WTC11 (cell line): ENCODE measurements around the gene R3HDM4. TPM values are rescaled to one million over a fixed set of nuclear protein-coding genes. Genes with fewer than 3 reads are reported as not detected.

ENCODE experiments used
- ATAC-seq: fragments of 200-7000 bp; cut with Tn5 transposase; 2 replicates; pipeline ENCODE4 v1.10.0; 2021; ENCODE audit warnings: mild to moderate bottlenecking, moderate library complexity
- CTCF ChIA-PET: fragments of 300-600 bp; sonication (Branson Sonifier 250); formaldehyde crosslinking; loops from one replicate; lab custom pipeline; 2021; ENCODE audit warnings: antibody characterized with exemption; lab: Charles Lee
- POLR2A ChIA-PET: fragments of 350-600 bp; sonication (Branson Sonifier 250); formaldehyde crosslinking; loops from one replicate; lab custom pipeline; 2021; ENCODE audit warnings: antibody characterized with exemption; lab: Charles Lee
- DNase-seq: peaks from one replicate; pipeline ENCODE4 v3.0.0; 2021; ENCODE audit warnings: low spot score
- H3K27ac Mint-ChIP-seq: 2 replicates; pipeline ENCODE4 v1.8.0; 2021; ENCODE audit warnings: mixed read lengths
- H3K27me3 Mint-ChIP-seq: 2 replicates; pipeline ENCODE4 v1.8.0; 2021; ENCODE audit warnings: low read depth, mild to moderate bottlenecking, moderate library complexity, mixed read lengths
- H3K36me3 Mint-ChIP-seq: 2 replicates; pipeline ENCODE4 v1.8.0; 2021; ENCODE audit warnings: mixed read lengths
- H3K4me1 Mint-ChIP-seq: 2 replicates; pipeline ENCODE4 v1.8.0; 2022; ENCODE audit warnings: mixed read lengths
- H3K4me3 Mint-ChIP-seq: 2 replicates; pipeline ENCODE4 v1.8.0; 2021; ENCODE audit warnings: mild to moderate bottlenecking, moderate library complexity, mixed read lengths
- H3K9me3 Mint-ChIP-seq: 2 replicates; pipeline ENCODE4 v1.8.0; 2021; ENCODE audit warnings: mixed read lengths
- CREB1 ChIP-seq: sonication (generic); formaldehyde crosslinking; IDR thresholded peaks from 2 replicates; pipeline ENCODE4 v1.8.0; 2023; ENCODE audit warnings: mild to moderate bottlenecking, missing genetic modification reagents
- ETV6 ChIP-seq: sonication (generic); formaldehyde crosslinking; IDR thresholded peaks from 2 replicates; pipeline ENCODE4 v1.8.1; 2022; ENCODE audit warnings: mild to moderate bottlenecking, missing genetic modification reagents
- FOXP1 ChIP-seq: sonication (generic); formaldehyde crosslinking; IDR thresholded peaks from 2 replicates; pipeline ENCODE4 v1.8.0; 2022; ENCODE audit warnings: missing genetic modification reagents, mild to moderate bottlenecking, moderate library complexity, borderline replicate concordance
- HMGA2 ChIP-seq: fragments of 250-450 bp; sonication (Bioruptor Pico); IDR thresholded peaks from 2 replicates; pipeline ENCODE4 v1.4.0; 2021; ENCODE audit warnings: mild to moderate bottlenecking, moderate library complexity
- IRF2 ChIP-seq: sonication (generic); formaldehyde crosslinking; IDR thresholded peaks from 2 replicates; pipeline ENCODE4 v1.8.0; 2022; ENCODE audit warnings: low read depth, missing genetic modification reagents, borderline replicate concordance
- NFE2L1 ChIP-seq: sonication (generic); formaldehyde crosslinking; IDR thresholded peaks from 2 replicates; pipeline ENCODE4 v1.8.1; 2023; ENCODE audit warnings: missing genetic modification reagents
- NR2C2 ChIP-seq: sonication (generic); formaldehyde crosslinking; IDR thresholded peaks from 2 replicates; pipeline ENCODE4 v1.8.0; 2022; ENCODE audit warnings: mild to moderate bottlenecking, missing genetic modification reagents
- RELA ChIP-seq: sonication (generic); formaldehyde crosslinking; IDR thresholded peaks from 2 replicates; pipeline ENCODE4 v1.8.1; 2022; ENCODE audit warnings: missing genetic modification reagents, mild to moderate bottlenecking, borderline replicate concordance
- SMAD4 ChIP-seq: sonication (generic); formaldehyde crosslinking; IDR thresholded peaks from 2 replicates; pipeline ENCODE4 v1.8.0; 2022; ENCODE audit warnings: mild to moderate bottlenecking, missing genetic modification reagents
- TP53 ChIP-seq: sonication (generic); formaldehyde crosslinking; IDR thresholded peaks from 2 replicates; pipeline ENCODE4 v1.8.1; 2023; ENCODE audit warnings: mild to moderate bottlenecking, missing genetic modification reagents
- ZNF232 ChIP-seq: sonication (generic); formaldehyde crosslinking; IDR thresholded peaks from 2 replicates; pipeline ENCODE4 v1.8.0; 2022; ENCODE audit warnings: mild to moderate bottlenecking, missing genetic modification reagents
- ZNF396 ChIP-seq: fragments of 250-450 bp; sonication (Bioruptor Pico); IDR thresholded peaks from 2 replicates; pipeline ENCODE4 v1.8.0; 2021; ENCODE audit warnings: mild to moderate bottlenecking, moderate library complexity, borderline replicate concordance
- ZNF416 ChIP-seq: fragments of 250-450 bp; sonication (Bioruptor Pico); IDR thresholded peaks from 2 replicates; pipeline ENCODE4 v1.9.0; 2021; ENCODE audit warnings: mild to moderate bottlenecking, inconsistent platforms
- total RNA-seq: library from RNA; stranded (reverse); gene quantifications from 3 replicates; pipeline ENCODE4 v1.2.3, GENCODE V29; 2021
- TF ChIP-seq, protein P1 (sequence below): sonication (generic); formaldehyde crosslinking; IDR thresholded peaks from 2 replicates; pipeline ENCODE4 v1.8.0; 2023; ENCODE audit warnings: missing genetic modification reagents, mild to moderate bottlenecking, borderline replicate concordance
- TF ChIP-seq, protein P2 (sequence below): sonication (generic); formaldehyde crosslinking; conservative IDR thresholded peaks from 2 replicates; pipeline ENCODE4 v1.8.1; 2023; ENCODE audit warnings: mild to moderate bottlenecking, low read depth, missing genetic modification reagents, moderate library complexity
- TF ChIP-seq, protein P3 (sequence below): fragments of 250-450 bp; sonication (Bioruptor Pico); IDR thresholded peaks from 2 replicates; pipeline ENCODE4 v1.9.0; 2021; ENCODE audit warnings: moderate library complexity, mild to moderate bottlenecking, inconsistent platforms, borderline replicate concordance
- TF ChIP-seq, protein P4 (sequence below): fragments of 200-600 bp; IDR thresholded peaks from 2 replicates; pipeline ENCODE4 v1.8.0; 2022; ENCODE audit warnings: antibody characterized with exemption
- TF ChIP-seq, protein P5 (sequence below): fragments of 250-450 bp; sonication (Bioruptor Pico); conservative IDR thresholded peaks from 2 replicates; pipeline ENCODE4 v1.9.0; 2021; ENCODE audit warnings: mild to moderate bottlenecking
- TF ChIP-seq, protein P6 (sequence below): sonication (generic); formaldehyde crosslinking; IDR thresholded peaks from 2 replicates; pipeline ENCODE4 v1.8.1; 2023; ENCODE audit warnings: mild to moderate bottlenecking, missing genetic modification reagents
- TF ChIP-seq, protein P7 (sequence below): sonication (generic); formaldehyde crosslinking; IDR thresholded peaks from 2 replicates; pipeline ENCODE4 v1.8.1; 2023; ENCODE audit warnings: mild to moderate bottlenecking, moderate library complexity, missing genetic modification reagents

R3HDM4 gene
- total RNA-seq, 1 experiment from 2014 or later: 99.5 TPM

DNA sequence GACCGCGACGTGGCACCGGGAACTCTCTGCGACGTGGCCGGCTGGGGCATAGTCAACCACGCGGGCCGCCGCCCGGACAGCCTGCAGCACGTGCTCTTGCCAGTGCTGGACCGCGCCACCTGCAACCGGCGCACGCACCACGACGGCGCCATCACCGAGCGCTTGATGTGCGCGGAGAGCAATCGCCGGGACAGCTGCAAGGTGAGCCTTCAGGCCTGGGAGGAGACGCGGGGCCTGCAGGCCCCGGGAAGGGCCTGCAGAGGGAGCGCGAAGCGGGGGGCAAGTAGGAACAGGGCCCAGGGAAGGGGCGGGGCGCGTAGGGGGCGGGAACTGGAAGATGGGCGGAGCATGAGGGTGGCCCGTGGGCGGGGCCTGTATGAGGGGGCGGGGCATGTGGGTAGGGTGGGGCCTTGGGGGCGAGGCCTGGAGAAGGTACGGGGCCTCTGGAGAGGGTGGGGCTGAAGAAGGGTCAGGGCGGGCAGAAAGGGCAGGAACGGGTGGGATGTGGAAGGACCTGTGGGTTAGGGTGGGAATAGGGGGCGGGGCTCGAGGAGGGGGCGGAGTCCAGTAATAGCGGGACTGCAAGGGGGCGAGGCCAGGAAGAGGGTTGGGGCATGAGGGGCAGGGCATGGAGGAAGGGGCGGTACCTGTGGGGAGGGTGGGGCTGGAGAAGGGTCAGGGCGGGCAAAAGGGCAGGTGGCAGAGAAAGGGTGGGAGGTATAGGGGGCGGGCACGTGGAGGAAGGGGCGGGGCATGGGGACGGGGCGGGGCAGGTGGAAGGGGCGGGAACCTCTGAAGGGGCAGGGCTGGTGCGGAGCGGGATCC is 51.1 kb downstream of the R3HDM4 start:
- H3K36me3 Mint-ChIP-seq: no peaks in the 10 kb centered on the region
- H3K27me3 Mint-ChIP-seq: peaks cover 35% of the 10 kb centered on the region
- ATAC-seq (peak; percentile 78), DNase-seq (peak; percentile 96)
- H3K4me1 Mint-ChIP-seq: no peaks in the 10 kb centered on the region; the same call in 1 of the 2 replicates
- POLR2A ChIA-PET: interaction anchor here (0.7 kb wide), 1 partner anchor 128 kb away, joined by 5 read pairs; no protein-coding TSS in a partner anchor
- CTCF ChIA-PET: interaction anchor here (0.6 to 2.1 kb wide), 13 partner anchors 10 to 277 kb away, joined by 3 to 10 read pairs (median 3); no protein-coding TSS in a partner anchor
- H3K9me3 Mint-ChIP-seq: no peaks in the 10 kb centered on the region
- H3K27ac Mint-ChIP-seq: no peak overlapping the region
- H3K4me3 Mint-ChIP-seq: peak overlapping the region; percentile 61
- TF ChIP-seq HMGA2 (CRISPR knock-in tag) (no peak), ZNF396 (CRISPR knock-in tag) (no peak), ZNF416 (CRISPR knock-in tag) (peak; percentile 46; the same call in 1 of the 2 replicates), TP53 (CRISPR knock-in tag) (peak; percentile 89), FOXP1 (CRISPR knock-in tag) (peak; percentile 96), ETV6 (CRISPR knock-in tag) (peak; percentile 88), ZNF232 (CRISPR knock-in tag) (peak; percentile 49; the same call in 1 of the 2 replicates), NFE2L1 (CRISPR knock-in tag) (0 out of 2 replicates have a peak, but pooled peaks have one; percentile 31), SMAD4 (CRISPR knock-in tag) (no peak), NR2C2 (CRISPR knock-in tag) (no peak; the same call in 1 of the 2 replicates), RELA (CRISPR knock-in tag) (0 out of 2 replicates have a peak, but pooled peaks have one; percentile 79), IRF2 (no peak), CREB1 (CRISPR knock-in tag) (no peak)
- TF ChIP-seq, protein P1, sequence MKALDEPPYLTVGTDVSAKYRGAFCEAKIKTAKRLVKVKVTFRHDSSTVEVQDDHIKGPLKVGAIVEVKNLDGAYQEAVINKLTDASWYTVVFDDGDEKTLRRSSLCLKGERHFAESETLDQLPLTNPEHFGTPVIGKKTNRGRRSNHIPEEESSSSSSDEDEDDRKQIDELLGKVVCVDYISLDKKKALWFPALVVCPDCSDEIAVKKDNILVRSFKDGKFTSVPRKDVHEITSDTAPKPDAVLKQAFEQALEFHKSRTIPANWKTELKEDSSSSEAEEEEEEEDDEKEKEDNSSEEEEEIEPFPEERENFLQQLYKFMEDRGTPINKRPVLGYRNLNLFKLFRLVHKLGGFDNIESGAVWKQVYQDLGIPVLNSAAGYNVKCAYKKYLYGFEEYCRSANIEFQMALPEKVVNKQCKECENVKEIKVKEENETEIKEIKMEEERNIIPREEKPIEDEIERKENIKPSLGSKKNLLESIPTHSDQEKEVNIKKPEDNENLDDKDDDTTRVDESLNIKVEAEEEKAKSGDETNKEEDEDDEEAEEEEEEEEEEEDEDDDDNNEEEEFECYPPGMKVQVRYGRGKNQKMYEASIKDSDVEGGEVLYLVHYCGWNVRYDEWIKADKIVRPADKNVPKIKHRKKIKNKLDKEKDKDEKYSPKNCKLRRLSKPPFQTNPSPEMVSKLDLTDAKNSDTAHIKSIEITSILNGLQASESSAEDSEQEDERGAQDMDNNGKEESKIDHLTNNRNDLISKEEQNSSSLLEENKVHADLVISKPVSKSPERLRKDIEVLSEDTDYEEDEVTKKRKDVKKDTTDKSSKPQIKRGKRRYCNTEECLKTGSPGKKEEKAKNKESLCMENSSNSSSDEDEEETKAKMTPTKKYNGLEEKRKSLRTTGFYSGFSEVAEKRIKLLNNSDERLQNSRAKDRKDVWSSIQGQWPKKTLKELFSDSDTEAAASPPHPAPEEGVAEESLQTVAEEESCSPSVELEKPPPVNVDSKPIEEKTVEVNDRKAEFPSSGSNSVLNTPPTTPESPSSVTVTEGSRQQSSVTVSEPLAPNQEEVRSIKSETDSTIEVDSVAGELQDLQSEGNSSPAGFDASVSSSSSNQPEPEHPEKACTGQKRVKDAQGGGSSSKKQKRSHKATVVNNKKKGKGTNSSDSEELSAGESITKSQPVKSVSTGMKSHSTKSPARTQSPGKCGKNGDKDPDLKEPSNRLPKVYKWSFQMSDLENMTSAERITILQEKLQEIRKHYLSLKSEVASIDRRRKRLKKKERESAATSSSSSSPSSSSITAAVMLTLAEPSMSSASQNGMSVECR (CRISPR knock-in tag): peak; percentile 93
- TF ChIP-seq, protein P2, sequence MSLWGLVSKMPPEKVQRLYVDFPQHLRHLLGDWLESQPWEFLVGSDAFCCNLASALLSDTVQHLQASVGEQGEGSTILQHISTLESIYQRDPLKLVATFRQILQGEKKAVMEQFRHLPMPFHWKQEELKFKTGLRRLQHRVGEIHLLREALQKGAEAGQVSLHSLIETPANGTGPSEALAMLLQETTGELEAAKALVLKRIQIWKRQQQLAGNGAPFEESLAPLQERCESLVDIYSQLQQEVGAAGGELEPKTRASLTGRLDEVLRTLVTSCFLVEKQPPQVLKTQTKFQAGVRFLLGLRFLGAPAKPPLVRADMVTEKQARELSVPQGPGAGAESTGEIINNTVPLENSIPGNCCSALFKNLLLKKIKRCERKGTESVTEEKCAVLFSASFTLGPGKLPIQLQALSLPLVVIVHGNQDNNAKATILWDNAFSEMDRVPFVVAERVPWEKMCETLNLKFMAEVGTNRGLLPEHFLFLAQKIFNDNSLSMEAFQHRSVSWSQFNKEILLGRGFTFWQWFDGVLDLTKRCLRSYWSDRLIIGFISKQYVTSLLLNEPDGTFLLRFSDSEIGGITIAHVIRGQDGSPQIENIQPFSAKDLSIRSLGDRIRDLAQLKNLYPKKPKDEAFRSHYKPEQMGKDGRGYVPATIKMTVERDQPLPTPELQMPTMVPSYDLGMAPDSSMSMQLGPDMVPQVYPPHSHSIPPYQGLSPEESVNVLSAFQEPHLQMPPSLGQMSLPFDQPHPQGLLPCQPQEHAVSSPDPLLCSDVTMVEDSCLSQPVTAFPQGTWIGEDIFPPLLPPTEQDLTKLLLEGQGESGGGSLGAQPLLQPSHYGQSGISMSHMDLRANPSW (CRISPR knock-in tag): no peak
- TF ChIP-seq, protein P3, sequence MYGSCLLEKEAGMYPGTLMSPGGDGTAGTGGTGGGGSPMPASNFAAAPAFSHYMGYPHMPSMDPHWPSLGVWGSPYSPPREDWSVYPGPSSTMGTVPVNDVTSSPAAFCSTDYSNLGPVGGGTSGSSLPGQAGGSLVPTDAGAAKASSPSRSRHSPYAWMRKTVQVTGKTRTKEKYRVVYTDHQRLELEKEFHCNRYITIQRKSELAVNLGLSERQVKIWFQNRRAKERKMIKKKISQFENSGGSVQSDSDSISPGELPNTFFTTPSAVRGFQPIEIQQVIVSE: no peak
- TF ChIP-seq, protein P4, sequence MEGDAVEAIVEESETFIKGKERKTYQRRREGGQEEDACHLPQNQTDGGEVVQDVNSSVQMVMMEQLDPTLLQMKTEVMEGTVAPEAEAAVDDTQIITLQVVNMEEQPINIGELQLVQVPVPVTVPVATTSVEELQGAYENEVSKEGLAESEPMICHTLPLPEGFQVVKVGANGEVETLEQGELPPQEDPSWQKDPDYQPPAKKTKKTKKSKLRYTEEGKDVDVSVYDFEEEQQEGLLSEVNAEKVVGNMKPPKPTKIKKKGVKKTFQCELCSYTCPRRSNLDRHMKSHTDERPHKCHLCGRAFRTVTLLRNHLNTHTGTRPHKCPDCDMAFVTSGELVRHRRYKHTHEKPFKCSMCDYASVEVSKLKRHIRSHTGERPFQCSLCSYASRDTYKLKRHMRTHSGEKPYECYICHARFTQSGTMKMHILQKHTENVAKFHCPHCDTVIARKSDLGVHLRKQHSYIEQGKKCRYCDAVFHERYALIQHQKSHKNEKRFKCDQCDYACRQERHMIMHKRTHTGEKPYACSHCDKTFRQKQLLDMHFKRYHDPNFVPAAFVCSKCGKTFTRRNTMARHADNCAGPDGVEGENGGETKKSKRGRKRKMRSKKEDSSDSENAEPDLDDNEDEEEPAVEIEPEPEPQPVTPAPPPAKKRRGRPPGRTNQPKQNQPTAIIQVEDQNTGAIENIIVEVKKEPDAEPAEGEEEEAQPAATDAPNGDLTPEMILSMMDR: no peak; the same call in 1 of the 2 replicates
- TF ChIP-seq, protein P5, sequence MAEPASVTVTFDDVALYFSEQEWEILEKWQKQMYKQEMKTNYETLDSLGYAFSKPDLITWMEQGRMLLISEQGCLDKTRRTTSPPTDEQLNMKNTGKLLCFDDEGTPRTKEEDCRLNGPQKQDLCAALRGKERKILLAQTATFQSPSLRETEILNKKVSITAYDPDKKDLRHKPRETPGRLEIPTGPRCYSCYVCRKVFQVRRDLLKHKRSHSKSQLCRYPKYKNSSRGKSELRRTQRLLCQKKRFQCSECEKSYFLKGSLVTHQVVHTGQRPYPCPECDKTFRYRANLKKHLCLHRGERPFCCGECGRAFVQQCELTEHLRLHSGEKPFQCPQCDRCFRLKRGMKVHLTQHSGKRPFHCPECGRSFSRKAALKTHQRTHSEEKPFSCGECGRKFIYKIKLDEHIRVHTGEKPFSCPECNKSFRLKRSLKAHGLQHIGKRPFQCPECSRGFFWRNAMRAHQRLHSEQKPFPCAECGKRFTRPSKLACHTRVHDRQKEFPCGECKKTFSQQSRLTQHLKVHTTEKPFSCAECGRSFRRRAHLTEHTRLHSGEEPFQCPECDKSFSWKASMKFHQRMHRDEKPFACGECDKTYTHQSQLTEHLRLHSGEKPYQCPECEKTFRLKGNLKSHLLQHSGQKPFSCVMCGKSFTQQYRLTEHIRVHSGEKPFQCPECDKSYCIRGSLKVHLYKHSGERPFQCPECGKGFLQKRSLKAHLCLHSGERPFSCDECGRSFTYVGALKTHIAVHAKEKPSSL (CRISPR knock-in tag): no peak
- TF ChIP-seq, protein P6, sequence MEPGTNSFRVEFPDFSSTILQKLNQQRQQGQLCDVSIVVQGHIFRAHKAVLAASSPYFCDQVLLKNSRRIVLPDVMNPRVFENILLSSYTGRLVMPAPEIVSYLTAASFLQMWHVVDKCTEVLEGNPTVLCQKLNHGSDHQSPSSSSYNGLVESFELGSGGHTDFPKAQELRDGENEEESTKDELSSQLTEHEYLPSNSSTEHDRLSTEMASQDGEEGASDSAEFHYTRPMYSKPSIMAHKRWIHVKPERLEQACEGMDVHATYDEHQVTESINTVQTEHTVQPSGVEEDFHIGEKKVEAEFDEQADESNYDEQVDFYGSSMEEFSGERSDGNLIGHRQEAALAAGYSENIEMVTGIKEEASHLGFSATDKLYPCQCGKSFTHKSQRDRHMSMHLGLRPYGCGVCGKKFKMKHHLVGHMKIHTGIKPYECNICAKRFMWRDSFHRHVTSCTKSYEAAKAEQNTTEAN (CRISPR knock-in tag): peak; percentile 62; the same call in 1 of the 2 replicates
- TF ChIP-seq, protein P7, sequence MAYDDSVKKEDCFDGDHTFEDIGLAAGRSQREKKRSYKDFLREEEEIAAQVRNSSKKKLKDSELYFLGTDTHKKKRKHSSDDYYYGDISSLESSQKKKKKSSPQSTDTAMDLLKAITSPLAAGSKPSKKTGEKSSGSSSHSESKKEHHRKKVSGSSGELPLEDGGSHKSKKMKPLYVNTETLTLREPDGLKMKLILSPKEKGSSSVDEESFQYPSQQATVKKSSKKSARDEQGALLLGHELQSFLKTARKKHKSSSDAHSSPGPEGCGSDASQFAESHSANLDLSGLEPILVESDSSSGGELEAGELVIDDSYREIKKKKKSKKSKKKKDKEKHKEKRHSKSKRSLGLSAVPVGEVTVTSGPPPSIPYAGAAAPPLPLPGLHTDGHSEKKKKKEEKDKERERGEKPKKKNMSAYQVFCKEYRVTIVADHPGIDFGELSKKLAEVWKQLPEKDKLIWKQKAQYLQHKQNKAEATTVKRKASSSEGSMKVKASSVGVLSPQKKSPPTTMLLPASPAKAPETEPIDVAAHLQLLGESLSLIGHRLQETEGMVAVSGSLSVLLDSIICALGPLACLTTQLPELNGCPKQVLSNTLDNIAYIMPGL (CRISPR knock-in tag): peak; percentile 84; the same call in 1 of the 2 replicates
